Brain microvascular endothelial cell (primary cell): Measurements from ENCODE around the gene ZNF830.

ENCODE experiments used
- DNase-seq: peaks from one replicate; pipeline ENCODE4 v3.0.0-alpha.2; 2020
- H3K27ac ChIP-seq: fragments of 250-450 bp; sonication (Bioruptor Pico); 2 replicates; pipeline ENCODE4 v1.5.1; 2020; ENCODE audit warnings: mild to moderate bottlenecking, moderate library complexity
- H3K27me3 ChIP-seq: fragments of 250-450 bp; sonication (Bioruptor Pico); replicated peaks from 2 replicates; pipeline ENCODE4 v1.5.1; 2020; ENCODE audit warnings: mild to moderate bottlenecking
- H3K36me3 ChIP-seq: fragments of 250-450 bp; sonication (Bioruptor Pico); replicated peaks from 2 replicates; pipeline ENCODE4 v1.5.1; 2020; ENCODE audit warnings: mild to moderate bottlenecking
- H3K4me3 ChIP-seq: 2 replicates; pipeline ENCODE4 v1.5.1; 2011; ENCODE audit warnings: low read depth, mild to moderate bottlenecking, control low read depth, low read length, moderate library complexity
- CTCF ChIP-seq: IDR thresholded peaks from 2 replicates; pipeline ENCODE4 v1.5.1; 2011; ENCODE audit warnings: low read depth, mild to moderate bottlenecking, moderate library complexity, low read length, control low read depth, inconsistent platforms; ENCODE audit errors: missing control alignments
- in situ Hi-C: cut with HindIII; loops from 2 replicates; pipeline ENCODE4 v1.10.0; 2017; ENCODE audit warnings: low sequenced_read_pairs, low pct_ligation_motif_present

ZNF830 gene

GRCh38 chr17:35002876-35003551 is 41.7 kb downstream of the ZNF830 start:
- TF ChIP-seq CTCF: no peak
- in situ Hi-C loops: no loop called here
- DNase-seq: no peak
- peaks cover 6% of the 10 kb centered on the region for H3K36me3 ChIP-seq
- no peak overlapping the region for H3K4me3 ChIP-seq
- H3K27ac ChIP-seq: no peak overlapping the region
- no peaks in the 10 kb centered on the region for H3K27me3 ChIP-seq

GRCh38 chr17:35003778-35004177 is 42.4 kb downstream of the ZNF830 start:
- Histone ChIP-seq H3K4me3 (no peak overlapping the region), H3K27ac (no peak overlapping the region), H3K27me3 (no peaks in the 10 kb centered on the region), H3K36me3 (peaks cover 12% of the 10 kb centered on the region)
- in situ Hi-C loops: no loop called here
- TF ChIP-seq CTCF: no peak
- no peak for DNase-seq

GRCh38 chr17:35006345-35006744 is 45.0 kb downstream of the ZNF830 start:
- DNase-seq: no peak
- in situ Hi-C loops: no loop called here
- no peaks in the 10 kb centered on the region for H3K27me3 ChIP-seq
- peaks cover 21% of the 10 kb centered on the region for H3K36me3 ChIP-seq
- H3K4me3 ChIP-seq: no peak overlapping the region
- no peak for TF ChIP-seq CTCF
- H3K27ac ChIP-seq: no peak overlapping the region

GRCh38 chr17:35006961-35007360 is 45.6 kb downstream of the ZNF830 start:
- in situ Hi-C loops: no loop called here
- no peak for DNase-seq
- TF ChIP-seq CTCF: no peak
- Histone ChIP-seq H3K4me3 (no peak overlapping the region), H3K36me3 (peaks cover 27% of the 10 kb centered on the region), H3K27ac (no peak overlapping the region), H3K27me3 (no peaks in the 10 kb centered on the region)

- no peak overlapping the region for H3K27ac ChIP-seq
- no peak overlapping the region for H3K4me3 ChIP-seq
- H3K36me3 ChIP-seq: peaks cover 32% of the 10 kb centered on the region
- in situ Hi-C loops: no loop called here
- no peaks in the 10 kb centered on the region for H3K27me3 ChIP-seq
- no peak for DNase-seq
- TF ChIP-seq CTCF: no peak
Measured at GRCh38 chr17:35010093-35010492, 48.8 kb downstream of the ZNF830 start.

GRCh38 chr17:35011671-35012216 is 50.4 kb downstream of the ZNF830 start:
- peaks cover 43% of the 10 kb centered on the region for H3K36me3 ChIP-seq
- no peak for TF ChIP-seq CTCF
- H3K27ac ChIP-seq: no peak overlapping the region
- in situ Hi-C loops: no loop called here
- no peaks in the 10 kb centered on the region for H3K27me3 ChIP-seq
- DNase-seq: no peak
- H3K4me3 ChIP-seq: no peak overlapping the region
